Natural killer cell treated with Interleukin-12 subunit alpha and Interleukin-12 subunit beta and Interleukin-15 and Interleukin-18, amount 100 ng/mL, for 72 hours (primary cell): ENCODE measurements around the gene TSG101. TPM values are rescaled to one million over a fixed set of nuclear protein-coding genes. Genes with fewer than 3 reads are reported as not detected.

Experiments used
- total RNA-seq, 2 donors: library from RNA; stranded (reverse); gene quantifications; one replicate each; pipeline ENCODE4 v1.2.3, GENCODE V29; 2022

Gene TSG101
- total RNA-seq, 2 donors from 2014 or later = 25.3 to 38.7 TPM

Other genes with a start within 250 kb of the TSG101 start
- 10 to 100 TPM; 16.5 to 21.3 TPM for gene HPS5, start 204.8 kb downstream of the TSG101 start, total RNA-seq
- gene GTF2H1, start 204.4 kb downstream of the TSG101 start, total RNA-seq = 10 to 100 TPM; 46.8 to 50.0 TPM
- gene LDHA, start 132.4 kb downstream of the TSG101 start, total RNA-seq = 1,000 to 10,000 TPM in 1 of 2 donors, 100 to 1,000 TPM in 1; 958 to 1,144 TPM
- gene LDHC, start 114.6 kb downstream of the TSG101 start, total RNA-seq = not detected
- gene LDHAL6A, start 71.1 kb downstream of the TSG101 start, total RNA-seq = not detected
- gene UEVLD, start 61.8 kb upstream of the TSG101 start, total RNA-seq = 10 to 100 TPM; 18.8 to 38.8 TPM
- gene MISFA, start 72.8 kb upstream of the TSG101 start, total RNA-seq = 1 to 10 TPM; 3.2 to 3.3 TPM
- 10 to 100 TPM; 28.8 to 33.4 TPM for gene SPTY2D1, start 107.4 kb upstream of the TSG101 start, total RNA-seq
- gene TMEM86A, start 171.8 kb upstream of the TSG101 start, total RNA-seq = under 1 TPM; 0.21 to 0.59 TPM
- not detected for gene IGSF22, start 199.2 kb upstream of the TSG101 start, total RNA-seq